ENCODE measurements around the gene RNF225.

- TF ChIP-seq TOX (CRISPR knock-in tag; IDR thresholded peaks at IDR 0.05; ENCODE audit: borderline replicate concordance), result no peak
- TF ChIP-seq RARB (CRISPR knock-in tag; IDR thresholded peaks at IDR 0.05), result no peak
- TF ChIP-seq, protein P1, sequence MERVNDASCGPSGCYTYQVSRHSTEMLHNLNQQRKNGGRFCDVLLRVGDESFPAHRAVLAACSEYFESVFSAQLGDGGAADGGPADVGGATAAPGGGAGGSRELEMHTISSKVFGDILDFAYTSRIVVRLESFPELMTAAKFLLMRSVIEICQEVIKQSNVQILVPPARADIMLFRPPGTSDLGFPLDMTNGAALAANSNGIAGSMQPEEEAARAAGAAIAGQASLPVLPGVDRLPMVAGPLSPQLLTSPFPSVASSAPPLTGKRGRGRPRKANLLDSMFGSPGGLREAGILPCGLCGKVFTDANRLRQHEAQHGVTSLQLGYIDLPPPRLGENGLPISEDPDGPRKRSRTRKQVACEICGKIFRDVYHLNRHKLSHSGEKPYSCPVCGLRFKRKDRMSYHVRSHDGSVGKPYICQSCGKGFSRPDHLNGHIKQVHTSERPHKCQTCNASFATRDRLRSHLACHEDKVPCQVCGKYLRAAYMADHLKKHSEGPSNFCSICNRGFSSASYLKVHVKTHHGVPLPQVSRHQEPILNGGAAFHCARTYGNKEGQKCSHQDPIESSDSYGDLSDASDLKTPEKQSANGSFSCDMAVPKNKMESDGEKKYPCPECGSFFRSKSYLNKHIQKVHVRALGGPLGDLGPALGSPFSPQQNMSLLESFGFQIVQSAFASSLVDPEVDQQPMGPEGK (CRISPR knock-in tag; IDR thresholded peaks at IDR 0.05; ENCODE audit: borderline replicate concordance), result no peak
- TF ChIP-seq, protein P2, sequence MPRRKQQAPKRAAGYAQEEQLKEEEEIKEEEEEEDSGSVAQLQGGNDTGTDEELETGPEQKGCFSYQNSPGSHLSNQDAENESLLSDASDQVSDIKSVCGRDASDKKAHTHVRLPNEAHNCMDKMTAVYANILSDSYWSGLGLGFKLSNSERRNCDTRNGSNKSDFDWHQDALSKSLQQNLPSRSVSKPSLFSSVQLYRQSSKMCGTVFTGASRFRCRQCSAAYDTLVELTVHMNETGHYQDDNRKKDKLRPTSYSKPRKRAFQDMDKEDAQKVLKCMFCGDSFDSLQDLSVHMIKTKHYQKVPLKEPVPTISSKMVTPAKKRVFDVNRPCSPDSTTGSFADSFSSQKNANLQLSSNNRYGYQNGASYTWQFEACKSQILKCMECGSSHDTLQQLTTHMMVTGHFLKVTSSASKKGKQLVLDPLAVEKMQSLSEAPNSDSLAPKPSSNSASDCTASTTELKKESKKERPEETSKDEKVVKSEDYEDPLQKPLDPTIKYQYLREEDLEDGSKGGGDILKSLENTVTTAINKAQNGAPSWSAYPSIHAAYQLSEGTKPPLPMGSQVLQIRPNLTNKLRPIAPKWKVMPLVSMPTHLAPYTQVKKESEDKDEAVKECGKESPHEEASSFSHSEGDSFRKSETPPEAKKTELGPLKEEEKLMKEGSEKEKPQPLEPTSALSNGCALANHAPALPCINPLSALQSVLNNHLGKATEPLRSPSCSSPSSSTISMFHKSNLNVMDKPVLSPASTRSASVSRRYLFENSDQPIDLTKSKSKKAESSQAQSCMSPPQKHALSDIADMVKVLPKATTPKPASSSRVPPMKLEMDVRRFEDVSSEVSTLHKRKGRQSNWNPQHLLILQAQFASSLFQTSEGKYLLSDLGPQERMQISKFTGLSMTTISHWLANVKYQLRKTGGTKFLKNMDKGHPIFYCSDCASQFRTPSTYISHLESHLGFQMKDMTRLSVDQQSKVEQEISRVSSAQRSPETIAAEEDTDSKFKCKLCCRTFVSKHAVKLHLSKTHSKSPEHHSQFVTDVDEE (CRISPR knock-in tag; IDR thresholded peaks at IDR 0.05), result no peak
- TF ChIP-seq PPARA (CRISPR knock-in tag; IDR thresholded peaks at IDR 0.05; ENCODE audit: borderline replicate concordance), result no peak
Measured at GRCh38 chr19:58400916-58401839, 5.7 kb downstream of the RNF225 start.
